ENCODE results near the gene TBC1D2B. TPM values are rescaled to one million over a fixed set of nuclear protein-coding genes. Genes with fewer than 3 reads are reported as not detected.

TBC1D2B gene
- 1 to 10 TPM; 4.7 to 9.6 (median 8.1) TPM for total RNA-seq

- H3K9me3 ChIP-seq, result no peaks in the 10 kb centered on the region
- peak within 1 kb of the TSS; percentile 80 to 89 (median 82) for H3K4me3 ChIP-seq
- intact Hi-C loops (cut with DNase I; ENCODE audit: low total_unique reads) (loop anchor here (2.0 kb wide), 1 partner anchor 72 kb away; no protein-coding TSS in a partner anchor), in situ Hi-C loops (cut with MboI; ENCODE audit: low sequenced_read_pairs in 4 of 4) (no loop called here)
- no peaks in the 10 kb centered on the region for H3K27me3 ChIP-seq
- peak; percentile 41 to 44 for DNase-seq
- H3K36me3 ChIP-seq, result no peaks in the 10 kb centered on the region
- peak within 1 kb of the TSS; percentile 70 to 83 (median 79) for H3K27ac ChIP-seq
- peak; percentile 75 to 79 for ATAC-seq
- H3K4me1 ChIP-seq, result peaks cover 17 to 27% of the 10 kb centered on the region in 2 donors
- TF ChIP-seq CTCF (IDR thresholded peaks at IDR 0.05 in 4 of 5, conservative IDR thresholded peaks at IDR 0.05 in 1 of 5), result peak in 1 of 5 experiments; percentile 18
- peak; percentile 20 to 41 for TF ChIP-seq POLR2A (IDR thresholded peaks at IDR 0.05)
Observed at GRCh38 chr15:78077053-78077870, at the start of gene TBC1D2B. Gene TBC1D2B, minus strand, starts transcription at chr15:78077711. Its CDS starts 59 bp downstream, at chr15:78077652.

GRCh38 chr15:78125267-78125666, 47.8 kb upstream of the TBC1D2B start:
- DNase-seq (no peak), ATAC-seq (no peak)
- Histone ChIP-seq H3K36me3 (no peaks in the 10 kb centered on the region), H3K4me3 (no peak overlapping the region), H3K27ac (no peak overlapping the region), H3K4me1 (peaks cover 10 to 16% of the 10 kb centered on the region in 2 donors), H3K9me3 (no peaks in the 10 kb centered on the region), H3K27me3 (no peaks in the 10 kb centered on the region)
- intact Hi-C loops (cut with DNase I; ENCODE audit: low total_unique reads), result no loop called here
- in situ Hi-C loops (cut with MboI; ENCODE audit: low sequenced_read_pairs in 4 of 4), result loop anchor here in 2 of 4 donors (25.0 kb wide), 1 partner anchor 312 kb away; the partner anchor contains the start of gene IREB2 (in 2 of the 2)
- TF ChIP-seq POLR2A (IDR thresholded peaks at IDR 0.05), result no peak
- TF ChIP-seq CTCF (IDR thresholded peaks at IDR 0.05 in 4 of 5, conservative IDR thresholded peaks at IDR 0.05 in 1 of 5), result no peak

GRCh38 chr15:78120523-78120922, 43.0 kb upstream of the TBC1D2B start:
- in situ Hi-C loops (cut with MboI; ENCODE audit: low sequenced_read_pairs in 4 of 4) (loop anchor here in 1 of 4 donors (25.0 kb wide), 1 partner anchor 317 kb away; the partner anchor contains the start of gene IREB2), intact Hi-C loops (cut with DNase I; ENCODE audit: low total_unique reads) (no loop called here)
- peak in 1 of 2 donors; percentile 37 for DNase-seq
- no peaks in the 10 kb centered on the region for H3K36me3 ChIP-seq
- H3K9me3 ChIP-seq, result no peaks in the 10 kb centered on the region
- H3K4me1 ChIP-seq, result peaks cover 0 to 6% of the 10 kb centered on the region in 2 donors
- H3K4me3 ChIP-seq, result no peak overlapping the region
- TF ChIP-seq CTCF (IDR thresholded peaks at IDR 0.05 in 4 of 5, conservative IDR thresholded peaks at IDR 0.05 in 1 of 5), result no peak
- TF ChIP-seq POLR2A (IDR thresholded peaks at IDR 0.05), result no peak
- H3K27ac ChIP-seq, result no peak overlapping the region
- peak in 1 of 2 donors; percentile 80 for ATAC-seq
- no peaks in the 10 kb centered on the region for H3K27me3 ChIP-seq

- in situ Hi-C loops (cut with MboI; ENCODE audit: low sequenced_read_pairs in 4 of 4), result loop anchor here (5.0 to 25.0 kb wide), 4 partner anchors 82 to 325 kb away; partner anchors contain the start of gene IREB2 (in 1 of the 4)
- DNase-seq (no peak), ATAC-seq (no peak)
- Histone ChIP-seq H3K9me3 (no peaks in the 10 kb centered on the region), H3K4me3 (no peak overlapping the region), H3K27me3 (no peaks in the 10 kb centered on the region), H3K27ac (no peak overlapping the region), H3K4me1 (no peaks in the 10 kb centered on the region), H3K36me3 (no peaks in the 10 kb centered on the region)
- intact Hi-C loops (cut with DNase I; ENCODE audit: low total_unique reads), result loop anchor here (2.0 kb wide), 1 partner anchor 310 kb away; no protein-coding TSS in a partner anchor
- no peak for TF ChIP-seq CTCF (IDR thresholded peaks at IDR 0.05 in 4 of 5, conservative IDR thresholded peaks at IDR 0.05 in 1 of 5)
Observed at GRCh38 chr15:78112551-78112950, 35.0 kb upstream of the TBC1D2B start.

All from gastrocnemius medialis (tissue), 4 donors.